Activated T-cell treated with anti-CD3 and anti-CD28 coated beads, Interleukin-2, amount 50 U/mL, for 4 hours (primary cell): ENCODE measurements around the gene RASGEF1C. TPM values are rescaled to one million over a fixed set of nuclear protein-coding genes. Genes with fewer than 3 reads are reported as not detected.
A peak's percentile ranks its signal among the peaks of the same experiment; 100 is the strongest.

ENCODE experiments used
- ATAC-seq, 2 donors: fragments of 200-7000 bp; cut with Tn5 transposase; one replicate each; pipeline ENCODE4 v1.10.0; 2021
- DNase-seq: peaks from one replicate; pipeline ENCODE4 v3.0.0-alpha.2; 2020
- H3K27me3 Mint-ChIP-seq: one replicate; pipeline ENCODE4 v1.8.0; 2021; ENCODE audit warnings: low read depth, mixed read lengths
- H3K36me3 Mint-ChIP-seq: one replicate; pipeline ENCODE4 v1.8.0; 2022; ENCODE audit warnings: mixed read lengths; ENCODE audit not compliant: insufficient read depth
- H3K4me1 Mint-ChIP-seq: one replicate; pipeline ENCODE4 v1.8.0; 2021; ENCODE audit warnings: low read depth, mixed read lengths
- H3K4me3 Mint-ChIP-seq: one replicate; pipeline ENCODE4 v1.8.0; 2021; ENCODE audit warnings: mild to moderate bottlenecking, moderate library complexity, mixed read lengths
- H3K9me3 Mint-ChIP-seq: one replicate; pipeline ENCODE4 v1.8.0; 2021; ENCODE audit warnings: mixed read lengths
- total RNA-seq, 3 donors: library from RNA; stranded (reverse); gene quantifications; one replicate each; pipeline ENCODE4 v1.2.1, GENCODE V29; 2021

Gene RASGEF1C
- total RNA-seq, 3 donors from 2014 or later, result not detected

GRCh38 chr5:180071531-180072255 lies 137.3 kb downstream of the RASGEF1C start, which contains the start of gene RNF130:
Gene RNF130 (minus strand): TSS chr5:180071759. CDS start chr5:180071702, 57 bp downstream.
- peak; percentile 80 to 82 for ATAC-seq
- H3K27me3 Mint-ChIP-seq, result no peaks in the 10 kb centered on the region

GRCh38 chr5:180070756-180071530 lies 138.1 kb downstream of the RASGEF1C start:
- no peaks in the 10 kb centered on the region for H3K27me3 Mint-ChIP-seq
- H3K4me1 Mint-ChIP-seq, result peaks cover 21% of the 10 kb centered on the region
- no peaks in the 10 kb centered on the region for H3K9me3 Mint-ChIP-seq
- no peaks in the 10 kb centered on the region for H3K36me3 Mint-ChIP-seq
- DNase-seq (no peak), ATAC-seq (peak in 1 of 2 donors; percentile 15)
- H3K4me3 Mint-ChIP-seq, result peak overlapping the region; percentile 86

More at GRCh38 chr5:180071531-180072255, 137.3 kb downstream of the RASGEF1C start, which contains the start of gene RNF130:
- Mint-ChIP-seq H3K36me3 (no peaks in the 10 kb centered on the region), H3K9me3 (no peaks in the 10 kb centered on the region), H3K4me1 (peaks cover 21% of the 10 kb centered on the region), H3K4me3 (peak within 1 kb of the TSS; percentile 86)
- peak; percentile 82 for DNase-seq

- Mint-ChIP-seq H3K4me3 (peak overlapping the region; percentile 86), H3K27me3 (no peaks in the 10 kb centered on the region), H3K4me1 (peaks cover 21% of the 10 kb centered on the region), H3K36me3 (no peaks in the 10 kb centered on the region), H3K9me3 (no peaks in the 10 kb centered on the region)
- DNase-seq (no peak), ATAC-seq (no peak)
Observed at GRCh38 chr5:180069589-180070247, 139.3 kb downstream of the RASGEF1C start.

- peaks cover 21% of the 10 kb centered on the region for H3K4me1 Mint-ChIP-seq
- H3K9me3 Mint-ChIP-seq, result no peaks in the 10 kb centered on the region
- ATAC-seq (no peak), DNase-seq (no peak)
- no peaks in the 10 kb centered on the region for H3K36me3 Mint-ChIP-seq
- no peak overlapping the region for H3K4me3 Mint-ChIP-seq
- no peaks in the 10 kb centered on the region for H3K27me3 Mint-ChIP-seq
Observed at GRCh38 chr5:180068519-180069090, 140.4 kb downstream of the RASGEF1C start.

GRCh38 chr5:180067986-180068385 lies 141.0 kb downstream of the RASGEF1C start:
- H3K9me3 Mint-ChIP-seq, result no peaks in the 10 kb centered on the region

GRCh38 chr5:180060192-180060591 lies 148.8 kb downstream of the RASGEF1C start:
- peaks cover 5% of the 10 kb centered on the region for H3K36me3 Mint-ChIP-seq
- no peaks in the 10 kb centered on the region for H3K27me3 Mint-ChIP-seq
- peaks cover 1% of the 10 kb centered on the region for H3K4me1 Mint-ChIP-seq
- no peaks in the 10 kb centered on the region for H3K9me3 Mint-ChIP-seq
- DNase-seq (no peak), ATAC-seq (no peak)
- no peak overlapping the region for H3K4me3 Mint-ChIP-seq

More at GRCh38 chr5:180067986-180068385, 141.0 kb downstream of the RASGEF1C start:
- Mint-ChIP-seq H3K36me3 (no peaks in the 10 kb centered on the region), H3K4me3 (no peak overlapping the region), H3K27me3 (no peaks in the 10 kb centered on the region), H3K4me1 (peaks cover 21% of the 10 kb centered on the region)
- ATAC-seq (no peak), DNase-seq (no peak)

- no peaks in the 10 kb centered on the region for H3K9me3 Mint-ChIP-seq
- H3K36me3 Mint-ChIP-seq, result peaks cover 5% of the 10 kb centered on the region
- no peak overlapping the region for H3K4me3 Mint-ChIP-seq
- H3K4me1 Mint-ChIP-seq, result peaks cover 1% of the 10 kb centered on the region
- DNase-seq, result no peak
- no peak for ATAC-seq
- H3K27me3 Mint-ChIP-seq, result no peaks in the 10 kb centered on the region
Observed at GRCh38 chr5:180059326-180059725, 149.7 kb downstream of the RASGEF1C start.

DNA sequence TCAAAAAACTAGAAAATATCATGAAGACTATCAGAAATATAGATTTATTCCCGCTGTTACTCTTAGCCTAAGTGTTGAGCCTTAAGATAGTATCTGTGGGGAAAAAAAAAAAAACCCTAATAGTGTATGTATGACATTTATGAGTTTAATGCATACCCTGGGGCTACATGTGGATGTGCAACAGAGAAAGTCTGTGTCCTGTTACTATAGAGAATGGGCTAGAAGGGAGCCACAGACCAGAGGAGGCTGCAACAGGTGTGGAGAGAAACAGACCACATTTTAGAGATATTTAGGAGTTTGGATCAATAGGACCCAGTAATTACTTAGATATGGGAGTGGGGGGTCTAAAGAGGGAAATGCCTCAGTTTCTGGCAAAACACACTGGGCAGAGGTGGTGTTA lies 152.9 kb downstream of the RASGEF1C start:
- Mint-ChIP-seq H3K9me3 (no peaks in the 10 kb centered on the region), H3K4me3 (no peak overlapping the region), H3K36me3 (peaks cover 5% of the 10 kb centered on the region), H3K4me1 (no peaks in the 10 kb centered on the region), H3K27me3 (no peaks in the 10 kb centered on the region)
- DNase-seq, result no peak
- no peak for ATAC-seq

GRCh38 chr5:180054226-180054625 lies 154.8 kb downstream of the RASGEF1C start:
- H3K9me3 Mint-ChIP-seq, result no peaks in the 10 kb centered on the region
- DNase-seq (no peak), ATAC-seq (no peak)
- H3K4me1 Mint-ChIP-seq, result peaks cover 2% of the 10 kb centered on the region
- peaks cover 3% of the 10 kb centered on the region for H3K36me3 Mint-ChIP-seq
- H3K27me3 Mint-ChIP-seq, result no peaks in the 10 kb centered on the region
- no peak overlapping the region for H3K4me3 Mint-ChIP-seq

DNA sequence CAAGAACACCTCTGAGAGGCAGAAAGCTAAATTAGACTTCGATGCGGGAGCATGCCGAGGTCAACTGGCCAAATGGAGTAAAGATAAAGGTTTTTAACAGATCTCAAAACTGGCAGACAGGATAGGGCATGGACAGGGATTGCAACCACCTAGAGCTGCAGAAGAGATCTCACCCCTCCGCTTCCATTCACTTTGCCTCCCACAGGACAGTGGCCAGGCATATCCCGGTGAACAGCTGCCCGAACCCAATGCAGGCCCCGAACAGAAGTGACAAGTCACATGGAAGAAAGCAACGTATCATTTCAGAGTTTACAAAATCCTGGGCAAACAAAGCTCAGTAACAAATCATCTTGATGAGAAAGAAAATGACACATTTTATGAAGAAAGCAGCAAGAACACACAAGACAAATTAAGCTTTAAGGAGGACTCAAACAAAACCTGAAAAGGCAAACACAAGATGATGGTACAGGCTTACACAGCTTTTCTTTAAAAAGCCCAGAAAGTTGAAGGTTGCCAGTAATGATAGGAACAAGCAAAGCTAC lies 155.9 kb downstream of the RASGEF1C start:
- H3K27me3 Mint-ChIP-seq, result no peaks in the 10 kb centered on the region
- H3K9me3 Mint-ChIP-seq, result no peaks in the 10 kb centered on the region
- H3K36me3 Mint-ChIP-seq, result no peaks in the 10 kb centered on the region
- no peak overlapping the region for H3K4me3 Mint-ChIP-seq
- ATAC-seq, result no peak
- DNase-seq, result no peak
- H3K4me1 Mint-ChIP-seq, result peaks cover 2% of the 10 kb centered on the region

DNA sequence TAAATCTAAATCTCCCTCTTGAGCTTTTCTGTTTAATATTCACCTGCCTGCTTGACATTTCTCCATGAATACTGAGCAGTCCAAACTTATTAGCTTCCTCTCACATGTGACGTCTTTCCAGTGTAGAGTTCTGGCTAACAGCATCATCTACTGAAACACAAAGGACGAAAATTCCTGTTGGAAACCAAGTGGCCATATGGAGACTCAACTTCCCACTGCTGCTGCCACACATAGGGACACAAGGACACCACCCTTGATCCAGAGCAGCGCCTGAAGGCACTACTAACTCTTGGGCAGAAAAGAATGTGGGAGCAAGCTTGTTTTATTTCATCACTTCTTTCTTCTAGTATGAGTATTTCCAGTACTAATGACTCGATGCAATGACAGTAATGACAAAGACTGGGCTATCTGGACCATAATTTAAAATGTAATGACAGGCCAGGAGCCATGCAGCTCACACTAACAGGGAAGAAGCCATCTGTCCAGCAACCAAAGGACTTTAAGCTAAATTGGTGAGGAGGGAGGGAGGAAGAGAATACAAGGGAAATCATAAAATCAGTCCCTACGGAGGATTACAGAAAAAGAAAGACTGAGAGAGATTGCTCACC lies 156.7 kb downstream of the RASGEF1C start:
- Mint-ChIP-seq H3K27me3 (no peaks in the 10 kb centered on the region), H3K4me3 (no peak overlapping the region), H3K36me3 (no peaks in the 10 kb centered on the region), H3K9me3 (no peaks in the 10 kb centered on the region), H3K4me1 (peaks cover 2% of the 10 kb centered on the region)
- ATAC-seq, result no peak
- DNase-seq, result no peak
